Measurements from ENCODE around the gene CTBP1. TPM values are rescaled to one million over a fixed set of nuclear protein-coding genes. Genes with fewer than 3 reads are reported as not detected.
"Not testable (repeated sequence)": the region's sequence is repeated elsewhere in the genome, so short reads cannot be mapped to it uniquely, and the experiment has no call there.

CTBP1 gene
- total RNA-seq, result 133 TPM
- long read RNA-seq, transcript CTBP1-201 (9 exons, 2,297 nt), result minor isoform, 36 of 314 reads
- long read RNA-seq, transcript CTBP1-203 (10 exons, 2,467 nt), result major isoform, 131 of 314 reads
- long read RNA-seq, partial matches to known transcripts, result 26 of 314 reads
- long read RNA-seq, other reads (novel, unspliced or antisense), result 117 of 314 reads

DNA sequence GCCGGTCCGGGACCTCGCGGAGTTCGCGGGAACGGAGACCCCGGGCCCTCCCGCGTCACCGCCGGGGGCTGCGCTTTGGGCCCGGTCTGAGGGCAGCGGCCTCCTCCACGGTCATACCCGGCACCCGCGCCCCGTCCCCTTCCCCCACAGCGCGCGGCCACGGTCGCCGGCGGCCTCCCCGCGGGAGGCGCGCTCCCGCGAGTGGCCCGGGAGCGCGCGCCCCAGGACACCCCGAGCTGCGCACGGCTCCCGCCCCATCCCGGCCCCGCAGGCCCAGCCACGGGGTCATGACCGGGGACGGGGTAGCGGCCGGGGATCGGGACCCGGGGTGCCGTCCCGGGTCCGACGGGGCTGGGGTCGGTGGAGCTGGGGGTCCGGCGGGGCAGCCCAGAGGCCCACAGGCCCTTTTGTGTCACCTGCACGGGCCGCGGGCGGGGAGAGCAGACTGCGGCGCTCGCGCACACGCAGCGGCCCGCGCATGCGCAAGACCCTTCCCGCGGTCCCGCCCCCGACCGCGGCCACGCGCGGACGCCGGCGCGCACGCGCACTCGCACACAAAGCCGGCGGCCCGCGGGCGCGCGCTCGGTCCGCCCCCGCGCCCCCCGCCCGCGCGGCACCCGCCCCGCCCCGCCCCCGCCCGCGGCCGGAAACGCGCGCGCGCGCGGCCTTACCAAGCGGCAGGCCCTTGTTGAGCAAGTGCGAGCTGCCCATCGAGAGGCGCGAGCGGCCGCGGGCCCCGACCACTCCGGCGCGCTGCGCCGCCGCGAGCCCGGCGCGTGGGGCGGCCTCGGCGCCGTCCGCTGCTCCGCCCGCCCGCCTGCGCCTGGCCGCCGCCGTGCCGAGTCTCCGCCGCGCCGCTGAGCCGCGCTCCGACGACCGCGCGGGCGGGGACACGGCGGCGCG is at the start of gene CTBP1:
Gene CTBP1, minus strand, starts transcription at position 886 of the 903 bp plus-strand sequence. CDS start 7,799 bp downstream, outside the sequence.
- DNase-seq (peak; percentile 92), ATAC-seq (peak; percentile 81)
- intact Hi-C loops (cut with micrococcal nuclease), result no loop called here

- intact Hi-C loops (cut with micrococcal nuclease), result no loop called here
- ATAC-seq (no peak), DNase-seq (no peak)
These were observed 49.5 kb upstream of the CTBP1 start for GRCh38 chr4:1298461-1298860.

GRCh38 chr4:1297456-1298325 is 48.8 kb upstream of the CTBP1 start:
- DNase-seq (no peak), ATAC-seq (no peak)
- intact Hi-C loops (cut with micrococcal nuclease), result no loop called here

DNA sequence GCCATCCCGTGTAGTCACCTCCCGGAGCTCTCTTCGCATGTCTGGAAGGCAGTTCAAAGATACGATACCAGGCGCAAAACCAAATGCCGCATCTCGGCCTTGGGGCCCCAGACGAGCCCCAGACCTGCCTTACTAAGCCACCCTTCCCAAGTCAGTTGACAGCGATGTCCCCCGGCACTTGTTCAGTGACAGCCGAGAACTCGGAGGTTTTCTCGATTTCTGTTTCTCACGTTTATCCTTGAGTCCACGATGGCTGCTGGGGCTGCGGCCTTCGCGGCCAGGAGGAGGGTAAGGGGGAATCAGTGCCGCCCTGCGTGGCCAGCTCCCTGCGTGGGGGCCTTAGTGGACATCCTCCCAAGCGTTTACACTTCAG is 48.1 kb upstream of the CTBP1 start:
- no peak for DNase-seq
- ATAC-seq, result no peak
- intact Hi-C loops (cut with micrococcal nuclease), result no loop called here

DNA sequence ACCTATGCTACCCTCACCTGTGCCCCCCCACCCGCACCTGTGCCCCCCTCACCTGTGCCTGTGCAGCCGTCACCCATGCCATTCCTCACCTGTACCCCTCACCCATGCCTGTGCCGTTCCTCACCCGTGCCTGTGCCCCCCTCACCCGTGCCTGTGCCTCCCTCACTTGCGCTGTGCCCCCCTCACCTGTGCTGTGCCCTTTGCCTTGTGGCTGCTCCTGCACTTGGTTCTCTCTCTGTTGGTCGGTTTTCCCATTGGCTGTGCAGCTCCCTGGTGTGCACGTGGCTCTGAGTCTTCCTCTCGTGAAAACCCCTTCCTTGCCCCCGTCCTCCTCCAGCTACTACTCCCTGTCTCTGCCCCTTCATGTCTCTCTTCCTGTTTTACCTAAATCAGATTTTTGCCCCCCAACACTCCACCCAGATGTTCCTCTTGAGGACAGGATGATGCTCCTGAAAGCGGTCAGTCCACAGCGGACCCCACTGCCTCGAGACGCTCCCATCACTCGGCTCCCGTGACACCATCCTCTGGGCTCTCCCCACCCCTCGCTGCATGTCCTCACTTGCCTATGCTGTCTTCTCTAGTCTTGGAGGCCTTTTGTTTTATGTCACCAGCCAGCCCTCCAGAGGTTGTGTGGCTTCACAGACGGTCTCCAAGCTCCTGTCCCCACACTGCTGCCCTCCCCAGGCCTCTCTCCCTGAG is 47.5 kb upstream of the CTBP1 start:
- intact Hi-C loops (cut with micrococcal nuclease), result no loop called here
- DNase-seq (no peak), ATAC-seq (no peak)

GRCh38 chr4:1295405-1296055 is 46.6 kb upstream of the CTBP1 start:
- no peak for ATAC-seq
- intact Hi-C loops (cut with micrococcal nuclease), result no loop called here
- DNase-seq, result no peak

DNA sequence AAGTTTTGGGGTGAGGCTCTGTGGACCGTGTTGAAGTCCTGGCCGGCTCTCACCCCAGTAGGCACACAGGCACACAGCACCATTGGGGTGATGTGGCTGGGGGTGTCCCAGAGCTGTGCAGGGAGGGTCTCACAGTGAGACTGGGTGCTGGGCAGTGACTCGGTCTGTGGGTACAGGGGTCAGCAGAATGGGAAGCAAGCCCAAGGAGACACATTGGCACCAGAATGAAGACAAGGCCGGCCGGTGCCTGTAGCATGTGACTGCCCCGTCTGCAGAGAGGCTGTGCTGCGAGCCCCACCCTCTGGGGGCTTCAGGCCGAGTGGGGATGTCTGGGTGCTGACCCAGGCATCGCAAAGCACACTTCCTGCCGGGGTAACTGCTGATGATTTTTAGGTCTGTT is 46.0 kb upstream of the CTBP1 start:
- DNase-seq (no peak), ATAC-seq (no peak)
- intact Hi-C loops (cut with micrococcal nuclease), result no loop called here

- intact Hi-C loops (cut with micrococcal nuclease), result no loop called here
- no peak for ATAC-seq
- DNase-seq, result no peak
These were observed 45.5 kb upstream of the CTBP1 start for GRCh38 chr4:1294424-1294823.

- ATAC-seq, result peak; percentile 33
These were observed 45.1 kb upstream of the CTBP1 start for GRCh38 chr4:1293991-1294390.

GRCh38 chr4:1293531-1293941 is 44.6 kb upstream of the CTBP1 start:
- intact Hi-C loops (cut with micrococcal nuclease), result no loop called here
- no peak for ATAC-seq
- DNase-seq, result no peak

More at GRCh38 chr4:1293991-1294390, 45.1 kb upstream of the CTBP1 start:
- intact Hi-C loops (cut with micrococcal nuclease), result no loop called here
- DNase-seq, result peak; percentile 61

GRCh38 chr4:1292703-1293011 is 43.7 kb upstream of the CTBP1 start:
- intact Hi-C loops (cut with micrococcal nuclease); ATAC-seq; DNase-seq: not testable (repeated sequence)

DNA sequence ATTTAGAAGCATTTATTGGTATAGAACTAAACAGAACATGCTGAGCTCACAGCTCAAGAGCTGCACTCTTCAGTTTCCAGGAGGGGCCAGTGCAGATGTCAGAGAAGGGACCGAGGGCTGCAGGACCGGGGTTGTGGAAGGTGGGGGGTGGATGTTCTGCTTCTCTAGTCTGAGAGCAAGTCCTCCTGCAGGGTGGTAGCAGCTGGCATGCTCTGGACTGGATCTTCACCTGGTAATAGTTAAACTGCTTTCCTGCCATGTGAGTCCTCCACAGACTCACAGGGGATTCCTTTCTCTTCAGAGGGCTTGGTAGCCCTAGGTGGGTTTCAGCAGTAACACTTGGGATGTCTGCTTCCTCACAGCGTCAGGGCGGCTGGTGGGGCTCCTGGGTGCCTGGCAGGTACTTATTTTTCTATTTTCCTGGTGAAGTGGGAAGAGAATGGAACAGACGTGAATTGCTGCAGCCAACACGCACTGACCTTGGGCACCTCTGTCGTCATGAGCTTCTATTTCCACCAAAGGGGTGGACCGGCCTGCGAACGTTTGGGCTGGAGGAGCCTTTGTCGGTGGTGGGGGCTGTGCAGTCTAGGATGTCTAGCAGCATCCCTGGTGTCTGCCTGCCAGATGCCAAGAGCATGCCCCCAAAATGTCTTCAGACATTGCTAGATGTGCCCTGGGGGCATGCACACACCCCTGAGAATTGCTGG is 43.2 kb upstream of the CTBP1 start:
- ATAC-seq (no peak), DNase-seq (no peak)
- intact Hi-C loops (cut with micrococcal nuclease), result no loop called here

DNA sequence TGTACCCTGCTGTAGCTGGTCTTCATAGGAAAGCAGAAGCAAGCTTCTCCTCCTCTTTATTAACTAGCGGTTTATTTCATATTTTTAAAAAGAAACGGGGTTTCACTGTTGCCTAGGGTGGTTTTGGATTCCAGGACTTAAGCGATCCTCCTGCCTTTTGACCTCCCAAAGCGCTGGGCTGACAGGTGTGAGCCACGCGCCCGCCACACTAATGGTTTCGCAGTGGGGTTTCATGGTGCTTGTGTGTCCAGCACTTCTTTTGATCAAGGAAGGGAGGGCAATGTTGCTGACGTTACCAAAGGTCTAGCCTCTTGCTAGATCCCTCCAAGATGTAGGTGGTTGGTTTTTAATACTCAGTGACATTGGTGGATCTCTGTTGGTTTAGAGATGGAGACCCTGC is 42.2 kb upstream of the CTBP1 start:
- DNase-seq (no peak), ATAC-seq (no peak)
- intact Hi-C loops (cut with micrococcal nuclease), result no loop called here

- intact Hi-C loops (cut with micrococcal nuclease), result no loop called here
- DNase-seq (peak; percentile 37), ATAC-seq (no peak)
These were observed 41.4 kb upstream of the CTBP1 start for GRCh38 chr4:1290165-1290977.

- intact Hi-C loops (cut with micrococcal nuclease), result no loop called here
- ATAC-seq (peak; percentile 97), DNase-seq (peak; percentile 98)
These were observed 40.6 kb upstream of the CTBP1 start, which contains the start of gene MAEA for GRCh38 chr4:1289207-1290164. Gene MAEA, plus strand, starts transcription at chr4:1289891. Its CDS starts 23 bp downstream, at chr4:1289914.

DNA sequence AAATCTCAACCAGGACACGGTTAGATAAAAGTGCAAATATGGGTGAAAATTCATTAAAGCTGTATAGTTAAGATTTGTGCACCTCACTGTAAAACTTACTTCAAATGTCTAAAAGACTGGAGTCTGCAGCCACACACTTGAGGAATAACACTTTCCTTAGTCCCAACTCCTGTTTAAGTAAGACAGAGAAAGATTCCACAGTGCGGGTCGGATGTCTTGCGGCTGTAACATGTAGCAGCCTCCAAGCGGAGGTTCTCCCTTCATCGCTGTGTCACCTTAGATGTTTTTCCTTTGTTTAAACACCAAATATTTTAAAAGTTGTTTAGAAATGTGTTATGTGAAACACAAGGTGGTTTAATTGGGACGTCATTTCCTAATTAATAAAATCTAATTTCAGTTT is 39.9 kb upstream of the CTBP1 start:
- no peak for ATAC-seq
- intact Hi-C loops (cut with micrococcal nuclease), result no loop called here

More for the DNA sequence above, 39.9 kb upstream of the CTBP1 start:
- DNase-seq, result no peak
